Measurements from ENCODE around the gene SOX5.

DNA sequence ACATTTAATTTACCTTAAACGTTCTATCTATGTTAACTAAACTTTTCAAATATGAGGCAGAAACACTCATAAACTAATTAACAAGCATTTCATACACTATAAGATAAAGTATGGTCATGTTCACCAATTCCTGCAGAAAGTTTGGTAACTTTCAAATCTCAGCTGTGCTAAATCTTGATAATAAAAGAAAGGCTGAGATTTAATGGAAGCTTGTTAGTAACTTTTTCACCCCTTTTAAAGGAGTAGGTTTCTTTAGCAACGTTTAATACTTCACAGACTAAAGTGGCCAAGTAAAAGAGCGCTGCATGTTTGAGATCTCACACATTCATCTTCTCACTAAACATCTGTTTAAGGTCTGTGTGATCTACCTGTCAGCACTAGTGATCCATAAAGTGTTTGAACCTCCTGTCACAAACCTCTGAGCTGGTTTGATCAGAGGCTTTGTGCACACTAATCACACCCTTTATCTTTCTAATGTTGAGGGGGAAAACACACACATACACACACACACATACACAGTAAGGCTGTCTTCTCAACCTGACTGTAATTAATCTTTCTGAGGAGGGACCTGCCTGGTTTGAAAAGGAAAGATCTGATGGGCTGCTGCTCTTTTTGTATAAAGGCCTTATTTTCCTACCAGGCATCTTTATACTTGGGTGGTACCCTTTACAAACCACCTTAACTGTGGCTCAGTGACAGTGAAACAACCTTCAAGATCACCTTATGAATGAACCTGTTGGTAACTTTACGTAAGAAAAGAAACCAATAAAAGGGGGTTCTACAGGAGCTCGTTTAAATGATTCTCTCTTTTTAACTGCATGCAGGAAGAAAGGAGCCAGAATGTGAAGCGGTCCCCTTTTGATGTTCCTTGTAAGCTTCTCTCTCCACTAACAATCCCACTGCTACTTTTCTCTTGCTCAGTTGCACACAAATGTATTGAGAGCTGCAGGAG is 244.2 kb downstream of the SOX5 start:
- no peak for TF ChIP-seq EZH2 (IDR thresholded peaks at IDR 0.05; ENCODE audit: borderline replicate concordance, low read depth, low read length)
- TF ChIP-seq ZFP1 (CRISPR knock-in tag; IDR thresholded peaks at IDR 0.05): no peak
- no peak for TF ChIP-seq MXI1 (IDR thresholded peaks at IDR 0.05; ENCODE audit: low read depth, low read length)
- TF ChIP-seq HMG20A (CRISPR knock-in tag; conservative IDR thresholded peaks at IDR 0.05): no peak
- TF ChIP-seq ZNF165 (CRISPR knock-in tag; IDR thresholded peaks at IDR 0.05; ENCODE audit: borderline replicate concordance): no peak
